Upper lobe of left lung (tissue), 4 donors: ENCODE data around the gene ACRBP.

Experiments used
- POLR2AphosphoS5 ChIP-seq, 2 donors: sonication (generic); formaldehyde crosslinking; IDR thresholded peaks; one replicate each; pipeline ENCODE4 v1.5.1; 2017; ENCODE audit warnings: antibody characterized with exemption in 2 of 2
- TF ChIP-seq, protein P1 (sequence below), 6 experiments: fragments of 450-650 bp in 4 of 6; fragments of 200-600 bp in 2 of 6; sonication (generic) in 2 of 6; IDR thresholded peaks; one replicate each; pipeline ENCODE4 v1.5.1; 2016 to 2019; ENCODE audit warnings: antibody characterized with exemption in 6 of 6

DNA sequence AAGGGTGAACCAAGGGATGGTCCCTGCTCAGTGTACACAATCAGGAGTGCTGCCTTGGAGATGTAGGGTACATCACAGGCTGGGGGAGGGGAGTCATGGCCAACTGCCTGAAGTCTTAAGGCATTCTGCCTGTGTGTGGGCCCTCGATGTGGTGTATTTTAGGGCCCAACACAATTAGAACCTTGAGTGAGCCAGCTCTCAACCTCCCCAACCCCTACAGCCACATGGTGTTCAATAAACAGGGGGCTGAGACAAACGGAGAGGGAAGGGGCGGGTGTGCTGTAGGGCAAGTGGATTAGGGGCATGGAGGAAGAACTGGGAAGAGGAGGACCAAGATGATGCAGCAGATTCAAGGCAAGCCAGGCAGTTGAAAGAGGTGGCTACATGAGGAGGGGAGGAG, 31.4 kb downstream of the ACRBP start:
- TF ChIP-seq, protein P1, sequence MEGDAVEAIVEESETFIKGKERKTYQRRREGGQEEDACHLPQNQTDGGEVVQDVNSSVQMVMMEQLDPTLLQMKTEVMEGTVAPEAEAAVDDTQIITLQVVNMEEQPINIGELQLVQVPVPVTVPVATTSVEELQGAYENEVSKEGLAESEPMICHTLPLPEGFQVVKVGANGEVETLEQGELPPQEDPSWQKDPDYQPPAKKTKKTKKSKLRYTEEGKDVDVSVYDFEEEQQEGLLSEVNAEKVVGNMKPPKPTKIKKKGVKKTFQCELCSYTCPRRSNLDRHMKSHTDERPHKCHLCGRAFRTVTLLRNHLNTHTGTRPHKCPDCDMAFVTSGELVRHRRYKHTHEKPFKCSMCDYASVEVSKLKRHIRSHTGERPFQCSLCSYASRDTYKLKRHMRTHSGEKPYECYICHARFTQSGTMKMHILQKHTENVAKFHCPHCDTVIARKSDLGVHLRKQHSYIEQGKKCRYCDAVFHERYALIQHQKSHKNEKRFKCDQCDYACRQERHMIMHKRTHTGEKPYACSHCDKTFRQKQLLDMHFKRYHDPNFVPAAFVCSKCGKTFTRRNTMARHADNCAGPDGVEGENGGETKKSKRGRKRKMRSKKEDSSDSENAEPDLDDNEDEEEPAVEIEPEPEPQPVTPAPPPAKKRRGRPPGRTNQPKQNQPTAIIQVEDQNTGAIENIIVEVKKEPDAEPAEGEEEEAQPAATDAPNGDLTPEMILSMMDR (IDR thresholded peaks at IDR 0.05): no peak
- no peak for TF ChIP-seq POLR2AphosphoS5 (IDR thresholded peaks at IDR 0.05)
